Ovary (tissue), 9 donors: Measurements from ENCODE around the gene LMO3. TPM values are rescaled to one million over a fixed set of nuclear protein-coding genes. Genes with fewer than 3 reads are reported as not detected.

Experiments used
- DNase-seq, 5 donors: peaks; one replicate each; pipeline ENCODE4 v3.0.0-alpha.2; 2019 to 2020
- H3K27ac ChIP-seq, 2 donors: fragments of 200-600 bp; one replicate each; pipeline versions ENCODE4 v1.5.1 to v1.8.0; 2019 to 2022
- H3K27me3 ChIP-seq: fragments of 200-600 bp; one replicate; pipeline ENCODE4 v1.8.0; 2022
- H3K36me3 ChIP-seq: fragments of 200-600 bp; sonication (generic); one replicate; pipeline ENCODE4 v1.5.1; 2019
- H3K4me1 ChIP-seq: one replicate; pipeline ENCODE4 v1.8.1; 2013; ENCODE audit warnings: mild to moderate bottlenecking, moderate library complexity; ENCODE audit not compliant: insufficient read depth
- H3K4me3 ChIP-seq: fragments of 200-600 bp; sonication (generic); one replicate; pipeline ENCODE4 v1.5.1; 2017
- H3K9me3 ChIP-seq, 2 donors: fragments of 200-600 bp in 1 of 2; sonication (generic) in 1 of 2; one replicate each; pipeline versions ENCODE4 v1.5.1 to v1.8.1; 2013 to 2019; ENCODE audit warnings: mild to moderate bottlenecking in 1 of 2, moderate library complexity in 1 of 2
- CTCF ChIP-seq, 3 donors: fragments of 450-650 bp in 2 of 3; fragments of 200-600 bp in 1 of 3; IDR thresholded peaks; one replicate each; pipeline versions ENCODE4 v1.5.1 to v1.8.0; 2016 to 2022; ENCODE audit warnings: antibody characterized with exemption in 3 of 3, mild to moderate bottlenecking in 1 of 3
- EP300 ChIP-seq: sonication (generic); formaldehyde crosslinking; IDR thresholded peaks from one replicate; pipeline ENCODE4 v1.6.1; 2017; ENCODE audit warnings: antibody characterized with exemption
- POLR2A ChIP-seq: fragments of 450-650 bp; IDR thresholded peaks from one replicate; pipeline ENCODE4 v1.6.1; 2017; ENCODE audit warnings: antibody characterized with exemption, mild to moderate bottlenecking, moderate library complexity
- WGBS, 3 donors: extraction: QIAGEN DNeasy Blood & Tissue Kit in 1 of 3; methylation state at CpG; one replicate each; pipeline versions ENCODE4 v1.1.5 to v1.1.7; 2013 to 2017; 5-methylcytosine and 5-hydroxymethylcytosine counted together
- intact Hi-C, 4 donors: fragments of 100-400 bp; cut with DNase I; formaldehyde crosslinking; loops; one replicate each; pipeline versions ENCODE4 v1.11.0 to v1.15.1; 2022 to 2023
- polyA plus RNA-seq, 2 donors: library from polyadenylated mRNA; stranded (reverse); fragments of 200-250 nt in 1 of 2; fragments of 350-450 nt in 1 of 2; fragmentation: Illumina TruSeq in 1 of 2; extraction: RNeasy Lipid Tissue Mini Kit (QIAGEN cat#74804) in 1 of 2; gene quantifications; one replicate each; pipeline ENCODE4 v1.2.3, GENCODE V29; 2013 to 2014
- total RNA-seq, 7 donors: library from RNA; depleted of rRNA in 2 of 7; stranded (reverse); fragments of >200 nt in 2 of 7; fragmentation: NEBNext Ultra II Directional in 3 of 7; extraction: Animal tissue kit (Norgen Biotek cat#: 25700) in 3 of 7; gene quantifications; one replicate each; pipeline versions ENCODE4 v1.1.0 to v1.2.4, GENCODE V29; 2016 to 2023
- donor health status: DM: no; HTN: no; CAD: no; lungs with moderate emphysema.
- donor health status: DM: no; HTN: no; CAD: no.
- donor health status: Bipolar disorder and iron deficiency.
- donor health status: DM: yes; HTN: yes; CAD: no.
- donor health status: DM: no; HTN: no; CAD: no.
- donor health status: DM: yes; HTN: yes; CAD: no.

Gene LMO3
- total and polyA plus RNA-seq, 9 donors: 0.97 to 11.7 (median 5.0) TPM

GRCh38 chr12:16530268-16530850 is 75.6 kb downstream of the LMO3 start:
- H3K9me3 ChIP-seq: no peaks in the 10 kb centered on the region
- intact Hi-C loops: no loop called here
- H3K4me3 ChIP-seq: no peak overlapping the region
- TF ChIP-seq EP300 (no peak), POLR2A (no peak), CTCF (IDR thresholded peaks at IDR 0.05) (no peak)
- no peaks in the 10 kb centered on the region for H3K36me3 ChIP-seq
- WGBS, 3 donors: 47 to 56% (median 51%) methylated on average over 2 of the region's 2 CpGs
- no peaks in the 10 kb centered on the region for H3K27me3 ChIP-seq
- no peaks in the 10 kb centered on the region for H3K4me1 ChIP-seq
- no peak overlapping the region for H3K27ac ChIP-seq
- no peak for DNase-seq

- peak in 1 of 5 donors; percentile 15 for DNase-seq
- Histone ChIP-seq H3K4me3 (no peak overlapping the region), H3K36me3 (no peaks in the 10 kb centered on the region), H3K27ac (no peak overlapping the region), H3K9me3 (no peaks in the 10 kb centered on the region), H3K27me3 (no peaks in the 10 kb centered on the region), H3K4me1 (no peaks in the 10 kb centered on the region)
- TF ChIP-seq EP300: no peak
- no peak for TF ChIP-seq POLR2A
- TF ChIP-seq CTCF (IDR thresholded peaks at IDR 0.05): no peak
- WGBS, 3 donors: 25 to 38% (median 31%) methylated on average over 2 of the region's 2 CpGs
- intact Hi-C loops: no loop called here
Measured at GRCh38 chr12:16526693-16527092, 79.3 kb downstream of the LMO3 start.

- intact Hi-C loops: no loop called here
- no peak overlapping the region for H3K4me3 ChIP-seq
- no peaks in the 10 kb centered on the region for H3K36me3 ChIP-seq
- no peak overlapping the region for H3K27ac ChIP-seq
- no peaks in the 10 kb centered on the region for H3K27me3 ChIP-seq
- no peak for TF ChIP-seq POLR2A
- no peak for TF ChIP-seq EP300
- no peak for TF ChIP-seq CTCF (IDR thresholded peaks at IDR 0.05)
- 72 to 91% (median 80%) methylated on average over 1 of the region's 1 CpG for WGBS, 3 donors
- DNase-seq: no peak
- no peaks in the 10 kb centered on the region for H3K4me1 ChIP-seq
- no peaks in the 10 kb centered on the region for H3K9me3 ChIP-seq
Measured at GRCh38 chr12:16524378-16524777, 81.6 kb downstream of the LMO3 start.

- Histone ChIP-seq H3K36me3 (no peaks in the 10 kb centered on the region), H3K27me3 (no peaks in the 10 kb centered on the region), H3K4me1 (no peaks in the 10 kb centered on the region), H3K9me3 (no peaks in the 10 kb centered on the region), H3K4me3 (no peak overlapping the region), H3K27ac (no peak overlapping the region)
- DNase-seq: no peak
- intact Hi-C loops: no loop called here
- TF ChIP-seq EP300 (no peak), POLR2A (no peak), CTCF (IDR thresholded peaks at IDR 0.05) (no peak)
Measured at GRCh38 chr12:16523951-16524331, 82.0 kb downstream of the LMO3 start.
